HCT116 (cell line): ENCODE measurements around the gene LCMT1. TPM values are rescaled to one million over a fixed set of nuclear protein-coding genes. Genes with fewer than 3 reads are reported as not detected.
"Not testable (repeated sequence)": the region's sequence is repeated elsewhere in the genome, so short reads cannot be mapped to it uniquely, and the experiment has no call there.

Experiments
- ATAC-seq: fragments of 200-7000 bp; cut with Tn5 transposase; 2 replicates; pipeline ENCODE4 v1.9.1; 2020; ENCODE audit warnings: mild to moderate bottlenecking, moderate library complexity
- BruUV-seq: library from RNA; stranded (reverse); fragments of 400-500 nt; replicated peaks from 2 replicates; lab custom pipeline; 2021; lab: Mats Ljungman, UMichigan
- CTCF ChIA-PET: fragments of 300-600 bp; sonication (Branson Sonifier 250); formaldehyde crosslinking; loops from one replicate; lab custom pipeline; 2021; ENCODE audit warnings: antibody characterized with exemption; lab: Charles Lee
- POLR2A ChIA-PET: fragments of 300-600, 350-600 bp; sonication (Branson Sonifier 250); formaldehyde crosslinking; loops from one replicate; lab custom pipeline; 2021; ENCODE audit warnings: antibody characterized with exemption; lab: Charles Lee
- RAD21 ChIA-PET, 2 experiments: fragments of 300-600 bp; sonication (Branson Sonifier 250); formaldehyde crosslinking; loops; one replicate each; lab custom pipeline; 2023; ENCODE audit warnings: low total read pairs in 2 of 2; ENCODE audit not compliant: uncharacterized antibody in 2 of 2, unreplicated experiment in 2 of 2, low non-redundant PET in 1 of 2; lab: Charles Lee
- DNase-seq: peaks from one replicate; pipeline ENCODE4 v3.0.0-alpha.2; 2010; ENCODE audit warnings: low read depth, low spot score
- H2AFZ ChIP-seq: fragments of 200-600 bp; shearing (Covaris generic), sonication (generic); 2 replicates; pipeline ENCODE4 v1.6.1; 2017; ENCODE audit warnings: low read depth, mixed run types, mixed read lengths, antibody characterized with exemption, low read length; ENCODE audit not compliant: poor library complexity, severe bottlenecking
- H3K27ac ChIP-seq: 2 replicates; pipeline ENCODE4 v1.5.1; 2012; ENCODE audit warnings: low read depth, low read length
- H3K27me3 ChIP-seq: fragments of 200-600 bp; sonication (generic); 2 replicates; pipeline ENCODE4 v1.6.1; 2016; ENCODE audit warnings: mixed run types, low read length, mixed read lengths; ENCODE audit not compliant: insufficient read depth
- H3K36me3 ChIP-seq, 2 experiments: fragments of 200-500 bp in 1 of 2; fragments of 200-600 bp in 1 of 2; sonication (Bioruptor generic) in 1 of 2; sonication (generic) in 1 of 2; 2 replicates each; pipeline versions ENCODE4 v1.5.1 to v1.6.1; 2014 to 2016; ENCODE audit warnings: low read length in 2 of 2, inconsistent platforms in 1 of 2, mixed read lengths in 1 of 2, mixed run types in 1 of 2; ENCODE audit not compliant: insufficient read depth in 2 of 2, control insufficient read depth in 1 of 2
- H3K4me1 ChIP-seq, 2 experiments: fragments of 200-600 bp in 1 of 2; sonication (generic) in 1 of 2; 2 replicates each; pipeline versions ENCODE4 v1.5.1 to v1.6.1; 2012 to 2017; ENCODE audit warnings: low read length in 2 of 2, inconsistent platforms in 1 of 2, mild to moderate bottlenecking in 1 of 2, mixed read lengths in 1 of 2, mixed run types in 1 of 2, moderate library complexity in 1 of 2; ENCODE audit not compliant: insufficient read depth in 2 of 2, control insufficient read depth in 1 of 2
- H3K4me2 ChIP-seq: fragments of 200-600 bp; sonication (generic); 2 replicates; pipeline ENCODE4 v1.6.1; 2017; ENCODE audit warnings: mixed run types, low read length, mixed read lengths
- H3K4me3 ChIP-seq, 2 experiments: fragments of 200-600 bp in 1 of 2; sonication (generic) in 1 of 2; replicated peaks in 1 of 2; 2 replicates each; pipeline ENCODE4 v1.5.1; 2011 to 2016; ENCODE audit warnings: low read length in 2 of 2, control low read depth in 1 of 2, low read depth in 1 of 2, mild to moderate bottlenecking in 1 of 2, mixed read lengths in 1 of 2, mixed run types in 1 of 2
- H3K79me2 ChIP-seq: fragments of 200-600 bp; sonication (generic); 2 replicates; pipeline ENCODE4 v1.6.1; 2017; ENCODE audit warnings: mild to moderate bottlenecking, mixed run types, low read length, moderate library complexity, mixed read lengths; ENCODE audit not compliant: insufficient read depth
- H3K9ac ChIP-seq: fragments of 200-600 bp; sonication (generic); 2 replicates; pipeline ENCODE4 v1.6.1; 2016; ENCODE audit warnings: low read length, mixed read lengths
- H3K9me2 ChIP-seq: fragments of 200-600 bp; sonication (generic), shearing (Covaris generic); 2 replicates; pipeline ENCODE4 v1.6.1; 2017; ENCODE audit warnings: mixed run types, mild to moderate bottlenecking, moderate library complexity; ENCODE audit not compliant: insufficient read depth
- H3K9me3 ChIP-seq, 2 experiments: fragments of 200-500 bp in 1 of 2; fragments of 200-600 bp in 1 of 2; sonication (Bioruptor generic) in 1 of 2; sonication (generic) in 1 of 2; 2 replicates each; pipeline ENCODE4 v1.6.1; 2014 to 2017; ENCODE audit warnings: low read length in 2 of 2, mixed read lengths in 2 of 2, inconsistent platforms in 1 of 2, low read depth in 1 of 2, mild to moderate bottlenecking in 1 of 2, mixed run types in 1 of 2, moderate library complexity in 1 of 2; ENCODE audit not compliant: control insufficient read depth in 1 of 2, insufficient read depth in 1 of 2
- H4K20me1 ChIP-seq: fragments of 200-600 bp; sonication (generic), shearing (Covaris generic); 2 replicates; pipeline ENCODE4 v1.6.1; 2017; ENCODE audit warnings: mixed run types, mild to moderate bottlenecking, moderate library complexity; ENCODE audit not compliant: insufficient read depth
- CEBPB ChIP-seq: IDR thresholded peaks from 2 replicates; pipeline ENCODE4 v1.6.1; 2012; ENCODE audit warnings: low read depth
- ELF1 ChIP-seq: IDR thresholded peaks from 2 replicates; pipeline ENCODE4 v1.6.1; 2012; ENCODE audit warnings: low read depth, borderline replicate concordance
- FOSL1 ChIP-seq: IDR thresholded peaks from 2 replicates; pipeline ENCODE4 v1.6.1; 2012; ENCODE audit warnings: low read depth
- POLR2A ChIP-seq: IDR thresholded peaks from 2 replicates; pipeline ENCODE4 v1.7.0; 2011; ENCODE audit warnings: borderline replicate concordance; ENCODE audit not compliant: insufficient read depth, insufficient read length; ENCODE audit errors: extremely low read depth
- POLR2AphosphoS5 ChIP-seq: IDR thresholded peaks from 2 replicates; pipeline ENCODE4 v1.6.1; 2011; ENCODE audit warnings: mild to moderate bottlenecking, low read depth, low read length, moderate library complexity
- RAD21 ChIP-seq: IDR thresholded peaks from 2 replicates; pipeline ENCODE4 v1.6.1; 2012; ENCODE audit warnings: low read depth, mild to moderate bottlenecking
- SIN3A ChIP-seq: IDR thresholded peaks from 2 replicates; pipeline ENCODE4 v1.6.1; 2012; ENCODE audit warnings: low read depth
- YY1 ChIP-seq: IDR thresholded peaks from 2 replicates; pipeline ENCODE4 v1.6.1; 2011; ENCODE audit warnings: low read length, low read depth, moderate library complexity, mild to moderate bottlenecking; ENCODE audit not compliant: insufficient replicate concordance; ENCODE audit errors: extremely low read depth
- ZNF274 ChIP-seq: fragments of 200-500 bp; sonication (Bioruptor generic); IDR thresholded peaks from 2 replicates; pipeline ENCODE4 v1.6.1; 2014; ENCODE audit warnings: mild to moderate bottlenecking, low read depth, low read length, inconsistent platforms
- intact Hi-C: fragments of 100-400 bp; cut with micrococcal nuclease; formaldehyde crosslinking; loops from 2 replicates; pipeline ENCODE4 v1.10.0; 2022
- total RNA-seq: library from RNA; stranded (reverse); gene quantifications from one replicate; pipeline ENCODE4 v1.2.1, GENCODE V29; 2021; ENCODE audit not compliant: unreplicated experiment
- TF ChIP-seq, protein P1 (sequence below): IDR thresholded peaks from 2 replicates; pipeline ENCODE4 v1.6.1; 2012
- TF ChIP-seq, protein P2 (sequence below): IDR thresholded peaks from 2 replicates; pipeline ENCODE4 v1.6.1; 2012; ENCODE audit warnings: low read depth

The LCMT1 gene
- total RNA-seq, 1 experiment from 2014 or later, result 52.4 TPM

DNA sequence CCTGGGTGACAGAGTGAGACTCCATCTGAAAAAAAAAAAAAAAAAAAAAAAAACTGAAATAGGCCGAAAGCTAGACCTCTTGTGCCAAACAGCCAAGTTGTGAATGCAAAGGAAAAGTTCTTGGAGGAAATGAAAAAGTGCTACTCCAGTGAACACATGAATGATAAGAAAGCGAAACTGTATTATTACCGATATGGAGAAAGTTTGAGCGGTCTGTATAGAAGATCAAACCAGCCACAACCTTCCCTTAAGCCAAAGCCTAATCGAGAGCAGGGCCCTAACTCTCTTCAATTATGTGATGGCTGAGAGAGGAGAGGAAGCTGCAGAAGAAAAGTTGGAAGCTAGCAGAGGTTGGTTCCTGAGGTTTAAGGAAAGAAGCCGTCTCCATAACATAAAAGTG lies 69.7 kb downstream of the LCMT1 start:
- RAD21 ChIA-PET, result interaction anchor here in 1 of 2 experiments (0.7 kb wide), 1 partner anchor 56 kb away, joined by 6 read pairs; no protein-coding TSS in a partner anchor
- intact Hi-C loops, H3K36me3 ChIP-seq, H3K27ac ChIP-seq, ATAC-seq, BruUV-seq, DNase-seq, H3K4me3 ChIP-seq, H3K4me2 ChIP-seq, H3K79me2 ChIP-seq, H4K20me1 ChIP-seq, CTCF ChIA-PET, H3K4me1 ChIP-seq, H2AFZ ChIP-seq, H3K9ac ChIP-seq, H3K9me3 ChIP-seq, POLR2A ChIA-PET, H3K27me3 ChIP-seq, H3K9me2 ChIP-seq: not testable (repeated sequence)

DNA sequence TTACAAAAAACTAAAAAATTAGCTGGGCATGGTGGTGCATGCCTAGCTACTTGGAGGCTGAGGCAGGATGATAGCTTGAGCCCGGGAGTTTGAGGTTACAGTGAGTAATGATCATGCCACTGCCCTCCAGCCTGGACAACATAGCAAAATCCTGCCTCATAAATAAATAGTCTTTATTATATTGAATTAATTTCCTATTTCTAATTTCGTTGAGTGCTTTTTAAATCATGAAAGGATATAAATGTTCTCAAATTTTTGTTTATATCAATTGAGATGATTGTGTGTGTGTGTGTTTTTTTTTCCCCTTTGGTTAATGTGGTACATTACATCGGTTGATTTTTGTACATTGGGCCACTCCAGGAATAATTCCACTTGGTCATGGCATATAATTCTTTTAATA lies 73.2 kb downstream of the LCMT1 start:
- no peaks in the 10 kb centered on the region for H3K79me2 ChIP-seq
- ChIA-PET CTCF (no interaction called here), RAD21 (no interaction called here)
- intact Hi-C loops, result no loop called here
- no peak overlapping the region for H3K27ac ChIP-seq
- H3K4me3 ChIP-seq, result no peak overlapping the region
- no peaks in the 10 kb centered on the region for H3K36me3 ChIP-seq
- H2AFZ ChIP-seq, result no peak overlapping the region
- H3K9me3 ChIP-seq, result no peaks in the 10 kb centered on the region
- no peak for TF ChIP-seq POLR2AphosphoS5
- no peak for TF ChIP-seq RAD21
- TF ChIP-seq, all 23 proteins: peak for 0
- H3K27me3 ChIP-seq, result no peaks in the 10 kb centered on the region
- no peak overlapping the region for H3K4me2 ChIP-seq
- no peak overlapping the region for H3K9ac ChIP-seq
- H4K20me1 ChIP-seq, result no peaks in the 10 kb centered on the region
- POLR2A ChIA-PET, result no interaction called here
- BruUV-seq, result no TSS peak
- ATAC-seq (no peak), DNase-seq (no peak)
- peaks cover 9 to 20% of the 10 kb centered on the region in 2 experiments for H3K4me1 ChIP-seq
- no peaks in the 10 kb centered on the region for H3K9me2 ChIP-seq

DNA sequence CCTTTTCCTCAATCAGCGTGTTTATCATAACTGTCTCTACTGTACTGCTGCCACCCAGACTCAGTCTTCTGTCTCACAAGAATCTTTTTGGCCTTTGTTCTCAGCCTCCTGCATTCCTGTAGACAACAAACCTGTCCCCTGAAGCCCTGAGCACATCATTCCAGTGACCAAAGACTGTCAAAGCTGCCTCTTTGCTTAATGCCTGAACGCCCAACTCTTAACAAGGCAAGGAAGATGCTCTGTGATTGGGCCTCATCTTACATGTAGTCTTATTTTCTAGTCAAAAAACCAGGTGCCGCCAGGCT lies 75.9 kb downstream of the LCMT1 start:
- POLR2A ChIA-PET, result no interaction called here
- no peak for TF ChIP-seq SIN3A
- no peak for TF ChIP-seq ZNF274
- no peak for TF ChIP-seq CEBPB
- no peak for TF ChIP-seq POLR2A
- no peak for TF ChIP-seq YY1
- no peak for TF ChIP-seq ELF1
- TF ChIP-seq, protein P1, sequence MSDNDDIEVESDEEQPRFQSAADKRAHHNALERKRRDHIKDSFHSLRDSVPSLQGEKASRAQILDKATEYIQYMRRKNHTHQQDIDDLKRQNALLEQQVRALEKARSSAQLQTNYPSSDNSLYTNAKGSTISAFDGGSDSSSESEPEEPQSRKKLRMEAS, result no peak
- no peak for TF ChIP-seq FOSL1
- TF ChIP-seq, protein P2, sequence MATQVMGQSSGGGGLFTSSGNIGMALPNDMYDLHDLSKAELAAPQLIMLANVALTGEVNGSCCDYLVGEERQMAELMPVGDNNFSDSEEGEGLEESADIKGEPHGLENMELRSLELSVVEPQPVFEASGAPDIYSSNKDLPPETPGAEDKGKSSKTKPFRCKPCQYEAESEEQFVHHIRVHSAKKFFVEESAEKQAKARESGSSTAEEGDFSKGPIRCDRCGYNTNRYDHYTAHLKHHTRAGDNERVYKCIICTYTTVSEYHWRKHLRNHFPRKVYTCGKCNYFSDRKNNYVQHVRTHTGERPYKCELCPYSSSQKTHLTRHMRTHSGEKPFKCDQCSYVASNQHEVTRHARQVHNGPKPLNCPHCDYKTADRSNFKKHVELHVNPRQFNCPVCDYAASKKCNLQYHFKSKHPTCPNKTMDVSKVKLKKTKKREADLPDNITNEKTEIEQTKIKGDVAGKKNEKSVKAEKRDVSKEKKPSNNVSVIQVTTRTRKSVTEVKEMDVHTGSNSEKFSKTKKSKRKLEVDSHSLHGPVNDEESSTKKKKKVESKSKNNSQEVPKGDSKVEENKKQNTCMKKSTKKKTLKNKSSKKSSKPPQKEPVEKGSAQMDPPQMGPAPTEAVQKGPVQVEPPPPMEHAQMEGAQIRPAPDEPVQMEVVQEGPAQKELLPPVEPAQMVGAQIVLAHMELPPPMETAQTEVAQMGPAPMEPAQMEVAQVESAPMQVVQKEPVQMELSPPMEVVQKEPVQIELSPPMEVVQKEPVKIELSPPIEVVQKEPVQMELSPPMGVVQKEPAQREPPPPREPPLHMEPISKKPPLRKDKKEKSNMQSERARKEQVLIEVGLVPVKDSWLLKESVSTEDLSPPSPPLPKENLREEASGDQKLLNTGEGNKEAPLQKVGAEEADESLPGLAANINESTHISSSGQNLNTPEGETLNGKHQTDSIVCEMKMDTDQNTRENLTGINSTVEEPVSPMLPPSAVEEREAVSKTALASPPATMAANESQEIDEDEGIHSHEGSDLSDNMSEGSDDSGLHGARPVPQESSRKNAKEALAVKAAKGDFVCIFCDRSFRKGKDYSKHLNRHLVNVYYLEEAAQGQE, result no peak

More for the DNA sequence above, 75.9 kb downstream of the LCMT1 start:
- Histone ChIP-seq H3K9me3 (no peaks in the 10 kb centered on the region), H3K9me2 (no peaks in the 10 kb centered on the region), H3K27ac (peak overlapping the region; percentile 60; the same call in 1 of the 2 replicates), H3K27me3 (no peaks in the 10 kb centered on the region), H3K4me2 (peak overlapping the region; percentile 58), H3K4me3 (no peak overlapping the region), H2AFZ (no peak overlapping the region), H4K20me1 (no peaks in the 10 kb centered on the region), H3K9ac (no peak overlapping the region), H3K36me3 (no peaks in the 10 kb centered on the region), H3K4me1 (peaks cover 9 to 20% of the 10 kb centered on the region in 2 experiments), H3K79me2 (no peaks in the 10 kb centered on the region)
- no peak for DNase-seq
- ChIA-PET RAD21 (no interaction called here), CTCF (no interaction called here)
- intact Hi-C loops, result no loop called here
- peak; percentile 23; the same call in 1 of the 2 replicates for ATAC-seq
- BruUV-seq, result no TSS peak
